HepG2 (cell line): ENCODE measurements around the gene OVCH2. TPM values are rescaled to one million over a fixed set of nuclear protein-coding genes. Genes with fewer than 3 reads are reported as not detected.

Experiments used
- ATAC-seq: fragments of 200-7000 bp; cut with Tn5 transposase; 3 replicates; pipeline ENCODE4 v1.9.1; 2020; ENCODE audit warnings: mild to moderate bottlenecking, moderate library complexity
- BruUV-seq: library from RNA; stranded (reverse); fragments of 400-500 nt; replicated peaks from 2 replicates; lab custom pipeline; 2021; lab: Mats Ljungman, UMichigan
- CTCF ChIA-PET: fragments of 300-600 bp; formaldehyde crosslinking; extraction: SDS; loops from one replicate; lab custom pipeline; 2021; ENCODE audit warnings: low total read pairs, inconsistent platforms, low intra/inter-chr PET ratio; lab: Yijun Ruan, JAX
- POLR2A ChIA-PET: fragments of 350-600 bp; sonication (Branson Sonifier 250); formaldehyde crosslinking; loops from one replicate; lab custom pipeline; 2020; ENCODE audit warnings: antibody characterized with exemption, inconsistent platforms; lab: Yijun Ruan, JAX
- DNase-seq: peaks from one replicate; pipeline ENCODE4 v3.0.0-alpha.2; 2015; ENCODE audit warnings: low spot score
- FAIRE-seq: peaks from 3 replicates; lab custom pipeline; 2011; peaks lifted over from hg19 to GRCh38; lab: Jason Lieb, UNC
- H2AFZ ChIP-seq: one replicate; pipeline ENCODE4 v1.6.1; 2011; ENCODE audit warnings: low read length, inconsistent platforms
- H3K27ac ChIP-seq: fragments of 300-600 bp; 3 replicates; pipeline ENCODE4 v1.8.0; 2011; ENCODE audit warnings: mixed run types, mild to moderate bottlenecking, mixed read lengths, low read length, inconsistent platforms; ENCODE audit not compliant: insufficient read depth; ENCODE audit errors: extremely low read length
- H3K27me3 ChIP-seq, 2 experiments: fragments of 200-600 bp in 1 of 2; 2 replicates in 1 of 2; 3 replicates in 1 of 2; pipeline versions ENCODE4 v1.6.0 to v1.8.0; 2011; ENCODE audit warnings: low read length in 2 of 2, mild to moderate bottlenecking in 2 of 2, moderate library complexity in 2 of 2, inconsistent platforms in 1 of 2; ENCODE audit not compliant: insufficient read depth in 2 of 2, control insufficient read depth in 1 of 2
- H3K36me3 ChIP-seq, 2 experiments: fragments of 200-600 bp in 1 of 2; replicated peaks in 1 of 2; 2 replicates in 1 of 2; 3 replicates in 1 of 2; pipeline versions ENCODE4 v1.5.1 to v1.8.0; 2011; ENCODE audit warnings: low read length in 2 of 2, inconsistent platforms in 1 of 2; ENCODE audit not compliant: insufficient read depth in 2 of 2, control insufficient read depth in 1 of 2
- H3K4me1 ChIP-seq: 2 replicates; pipeline ENCODE4 v1.5.1; 2012; ENCODE audit warnings: low read length, inconsistent platforms; ENCODE audit not compliant: insufficient read depth
- H3K4me2 ChIP-seq: 2 replicates; pipeline ENCODE4 v1.6.0; 2011; ENCODE audit warnings: low read depth, low read length, inconsistent platforms
- H3K4me3 ChIP-seq, 3 experiments: fragments of 200-600 bp in 1 of 3; sonication (generic), shearing (Covaris generic) in 1 of 3; replicated peaks in 1 of 3; 2 replicates each; pipeline ENCODE4 v1.5.1; 2011 to 2016; ENCODE audit warnings: low read length in 3 of 3, inconsistent platforms in 2 of 3, low read depth in 2 of 3, mild to moderate bottlenecking in 2 of 3, control low read depth in 1 of 3, mixed read lengths in 1 of 3; ENCODE audit not compliant: insufficient read depth in 1 of 3
- H3K79me2 ChIP-seq: one replicate; pipeline ENCODE4 v1.6.1; 2011; ENCODE audit warnings: low read length, inconsistent platforms; ENCODE audit not compliant: insufficient read depth
- H3K9ac ChIP-seq: 2 replicates; pipeline ENCODE4 v1.6.0; 2011; ENCODE audit warnings: mild to moderate bottlenecking, low read depth, low read length, inconsistent platforms; ENCODE audit not compliant: insufficient read depth
- H3K9me3 ChIP-seq: 2 replicates; pipeline ENCODE4 v1.5.1; 2012; ENCODE audit warnings: mild to moderate bottlenecking, low read length
- H4K20me1 ChIP-seq: 2 replicates; pipeline ENCODE4 v1.6.0; 2011; ENCODE audit warnings: inconsistent platforms, mild to moderate bottlenecking, low read length, moderate library complexity; ENCODE audit not compliant: insufficient read depth
- CBX5 ChIP-seq: sonication (generic); formaldehyde crosslinking; IDR thresholded peaks from 2 replicates; pipeline ENCODE4 v1.4.0; 2020; ENCODE audit warnings: missing genetic modification reagents, borderline replicate concordance
- GPN1 ChIP-seq: sonication (generic); formaldehyde crosslinking; IDR thresholded peaks from 2 replicates; pipeline ENCODE4 v1.5.1; 2020; ENCODE audit warnings: missing genetic modification reagents, borderline replicate concordance
- HDAC6 ChIP-seq: fragments of 200-600 bp; sonication (generic); IDR thresholded peaks from 2 replicates; pipeline ENCODE4 v1.7.0; 2017; ENCODE audit warnings: mild to moderate bottlenecking, antibody characterized with exemption, low read length, low read depth
- HNRNPK ChIP-seq: fragments of 200-400 bp; formaldehyde crosslinking; IDR thresholded peaks from 2 replicates; pipeline ENCODE4 v1.6.1; 2018; ENCODE audit warnings: low read length, low read depth, moderate library complexity, mild to moderate bottlenecking; ENCODE audit not compliant: poor library complexity, severe bottlenecking
- KDM6A ChIP-seq: IDR thresholded peaks from 2 replicates; pipeline ENCODE4 v1.6.1; 2016; ENCODE audit warnings: low read depth
- PCBP1 ChIP-seq: fragments of 200-400 bp; formaldehyde crosslinking; IDR thresholded peaks from 2 replicates; pipeline ENCODE4 v1.6.1; 2017; ENCODE audit warnings: mild to moderate bottlenecking, low read depth, low read length, borderline replicate concordance
- SMAD3 ChIP-seq: sonication (generic); formaldehyde crosslinking; IDR thresholded peaks from 2 replicates; pipeline ENCODE4 v1.4.0; 2020; ENCODE audit warnings: missing genetic modification reagents
- SNAI1 ChIP-seq: sonication (generic); formaldehyde crosslinking; IDR thresholded peaks from 2 replicates; pipeline ENCODE4 v1.5.0; 2020; ENCODE audit warnings: mild to moderate bottlenecking, missing genetic modification reagents, borderline replicate concordance
- ZEB1 ChIP-seq: IDR thresholded peaks from 2 replicates; pipeline ENCODE4 v1.6.1; 2012; ENCODE audit warnings: mild to moderate bottlenecking, low read depth, inconsistent platforms; ENCODE audit not compliant: insufficient replicate concordance
- ZNF350 ChIP-seq: sonication (generic); formaldehyde crosslinking; IDR thresholded peaks from 2 replicates; pipeline ENCODE4 v1.4.0; 2020; ENCODE audit warnings: mild to moderate bottlenecking, low read depth, missing genetic modification reagents, borderline replicate concordance
- ZNF549 ChIP-seq: sonication (generic); formaldehyde crosslinking; IDR thresholded peaks from 2 replicates; pipeline ENCODE4 v1.5.0; 2020; ENCODE audit warnings: missing genetic modification reagents
- ZNF747 ChIP-seq: sonication (generic); formaldehyde crosslinking; IDR thresholded peaks from 2 replicates; pipeline ENCODE4 v1.8.1; 2023; ENCODE audit warnings: missing genetic modification reagents, mild to moderate bottlenecking, borderline replicate concordance
- ZNF773 ChIP-seq: sonication (generic); formaldehyde crosslinking; IDR thresholded peaks from 2 replicates; pipeline ENCODE4 v1.4.0; 2020; ENCODE audit warnings: missing genetic modification reagents, borderline replicate concordance
- WGBS: methylation state at CpG from one replicate; pipeline ENCODE4 v1.1.6; 2017; ENCODE audit warnings: low lambda C conversion rate; 5-methylcytosine and 5-hydroxymethylcytosine counted together
- in situ Hi-C: cut with HindIII; loops from 2 replicates; pipeline ENCODE4 v1.10.0; 2017; ENCODE audit warnings: low pct_unique_long_range_greater_than_20kb; ENCODE audit not compliant: extremely low pct_ligation_motif_present
- intact Hi-C: fragments of 100-400 bp; cut with micrococcal nuclease; formaldehyde crosslinking; loops from one replicate; pipeline ENCODE4 v1.10.0; 2022; ENCODE audit not compliant: unreplicated experiment
- polyA plus RNA-seq, 8 experiments: library from polyadenylated mRNA; depleted of rRNA in 3 of 8; stranded (reverse) in 7 of 8; unstranded in 1 of 8; fragments of >200 nt; fragmentation: Illumina TruSeq in 4 of 8; extraction: Trizol in 4 of 8; gene quantifications; 2 replicates each; pipeline versions ENCODE4 v1.2.1 to v1.2.3, GENCODE V29; 2011 to 2016; ENCODE audit warnings: low read depth in 4 of 8, missing spikeins in 1 of 8, mixed read lengths in 1 of 8; ENCODE audit not compliant: insufficient read depth in 1 of 8
- total RNA-seq, 5 experiments: library from RNA; depleted of rRNA; stranded (reverse); fragments of >200 nt; fragmentation: Illumina TruSeq; extraction: Trizol; gene quantifications; 2 replicates each; pipeline ENCODE4 v1.2.3, GENCODE V29; 2016; ENCODE audit warnings: low read depth in 1 of 5
- TF ChIP-seq, protein P1 (sequence below): sonication (generic); formaldehyde crosslinking; conservative IDR thresholded peaks from 2 replicates; pipeline ENCODE4 v1.4.0; 2020; ENCODE audit warnings: missing genetic modification reagents
- TF ChIP-seq, protein P2 (sequence below): sonication (generic); formaldehyde crosslinking; IDR thresholded peaks from 2 replicates; pipeline ENCODE4 v1.9.0; 2021; ENCODE audit warnings: missing genetic modification reagents, mild to moderate bottlenecking, borderline replicate concordance
- TF ChIP-seq, protein P3 (sequence below): sonication (generic); formaldehyde crosslinking; IDR thresholded peaks from 2 replicates; pipeline ENCODE4 v1.4.0; 2020; ENCODE audit warnings: mild to moderate bottlenecking, missing genetic modification reagents

Gene OVCH2
- total and polyA plus RNA-seq, 2 of the 13 experiments (the other 11 are each of a cell fraction or from before 2014, with no cell fraction given) = not detected

DNA sequence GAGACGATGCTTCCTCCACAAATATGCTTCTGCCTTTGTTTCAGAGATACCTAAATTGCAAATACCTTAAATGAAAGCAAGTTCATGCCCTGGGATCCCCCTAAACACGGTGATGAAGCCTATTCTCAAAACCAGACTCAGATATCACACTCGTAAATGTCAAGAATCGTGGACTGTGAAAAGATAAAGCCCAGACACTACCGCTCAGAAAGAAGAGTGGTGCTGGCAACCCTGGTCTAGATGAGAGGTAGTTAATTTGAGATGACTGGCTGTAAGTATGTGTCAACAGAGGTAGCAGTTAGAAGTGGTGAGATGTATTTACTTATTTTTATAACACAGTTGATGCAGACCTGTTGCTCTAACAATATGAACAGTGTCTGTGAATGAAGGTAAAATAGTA lies 2.5 kb downstream of the OVCH2 start:
- no peak overlapping the region for H3K4me2 ChIP-seq
- no TSS peak for BruUV-seq
- no peak overlapping the region for H3K27ac ChIP-seq
- FAIRE-seq (no peak), ATAC-seq (no peak), DNase-seq (no peak)
- TF ChIP-seq CBX5 (CRISPR knock-in tag) (no peak), ZNF747 (no peak), KDM6A (no peak), ZNF549 (CRISPR knock-in tag) (no peak), HDAC6 (no peak), ZNF773 (no peak), SNAI1 (CRISPR knock-in tag) (no peak), ZEB1 (no peak), ZNF350 (CRISPR knock-in tag) (no peak), PCBP1 (no peak), GPN1 (CRISPR knock-in tag) (no peak), HNRNPK (no peak), SMAD3 (CRISPR knock-in tag) (no peak)
- TF ChIP-seq, protein P1, sequence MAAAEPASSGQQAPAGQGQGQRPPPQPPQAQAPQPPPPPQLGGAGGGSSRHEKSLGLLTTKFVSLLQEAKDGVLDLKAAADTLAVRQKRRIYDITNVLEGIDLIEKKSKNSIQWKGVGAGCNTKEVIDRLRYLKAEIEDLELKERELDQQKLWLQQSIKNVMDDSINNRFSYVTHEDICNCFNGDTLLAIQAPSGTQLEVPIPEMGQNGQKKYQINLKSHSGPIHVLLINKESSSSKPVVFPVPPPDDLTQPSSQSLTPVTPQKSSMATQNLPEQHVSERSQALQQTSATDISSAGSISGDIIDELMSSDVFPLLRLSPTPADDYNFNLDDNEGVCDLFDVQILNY (CRISPR knock-in tag) = no peak
- TF ChIP-seq, protein P2, sequence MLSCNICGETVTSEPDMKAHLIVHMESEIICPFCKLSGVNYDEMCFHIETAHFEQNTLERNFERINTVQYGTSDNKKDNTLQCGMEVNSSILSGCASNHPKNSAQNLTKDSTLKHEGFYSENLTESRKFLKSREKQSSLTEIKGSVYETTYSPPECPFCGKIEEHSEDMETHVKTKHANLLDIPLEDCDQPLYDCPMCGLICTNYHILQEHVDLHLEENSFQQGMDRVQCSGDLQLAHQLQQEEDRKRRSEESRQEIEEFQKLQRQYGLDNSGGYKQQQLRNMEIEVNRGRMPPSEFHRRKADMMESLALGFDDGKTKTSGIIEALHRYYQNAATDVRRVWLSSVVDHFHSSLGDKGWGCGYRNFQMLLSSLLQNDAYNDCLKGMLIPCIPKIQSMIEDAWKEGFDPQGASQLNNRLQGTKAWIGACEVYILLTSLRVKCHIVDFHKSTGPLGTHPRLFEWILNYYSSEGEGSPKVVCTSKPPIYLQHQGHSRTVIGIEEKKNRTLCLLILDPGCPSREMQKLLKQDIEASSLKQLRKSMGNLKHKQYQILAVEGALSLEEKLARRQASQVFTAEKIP = no peak
- TF ChIP-seq, protein P3, sequence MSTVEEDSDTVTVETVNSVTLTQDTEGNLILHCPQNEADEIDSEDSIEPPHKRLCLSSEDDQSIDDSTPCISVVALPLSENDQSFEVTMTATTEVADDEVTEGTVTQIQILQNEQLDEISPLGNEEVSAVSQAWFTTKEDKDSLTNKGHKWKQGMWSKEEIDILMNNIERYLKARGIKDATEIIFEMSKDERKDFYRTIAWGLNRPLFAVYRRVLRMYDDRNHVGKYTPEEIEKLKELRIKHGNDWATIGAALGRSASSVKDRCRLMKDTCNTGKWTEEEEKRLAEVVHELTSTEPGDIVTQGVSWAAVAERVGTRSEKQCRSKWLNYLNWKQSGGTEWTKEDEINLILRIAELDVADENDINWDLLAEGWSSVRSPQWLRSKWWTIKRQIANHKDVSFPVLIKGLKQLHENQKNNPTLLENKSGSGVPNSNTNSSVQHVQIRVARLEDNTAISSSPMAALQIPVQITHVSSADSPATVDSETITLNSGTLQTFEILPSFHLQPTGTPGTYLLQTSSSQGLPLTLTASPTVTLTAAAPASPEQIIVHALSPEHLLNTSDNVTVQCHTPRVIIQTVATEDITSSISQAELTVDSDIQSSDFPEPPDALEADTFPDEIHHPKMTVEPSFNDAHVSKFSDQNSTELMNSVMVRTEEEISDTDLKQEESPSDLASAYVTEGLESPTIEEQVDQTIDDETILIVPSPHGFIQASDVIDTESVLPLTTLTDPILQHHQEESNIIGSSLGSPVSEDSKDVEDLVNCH = no peak
- H4K20me1 ChIP-seq = no peaks in the 10 kb centered on the region
- no peak overlapping the region for H3K9ac ChIP-seq
- in situ Hi-C loops (loop anchor here (10.0 kb wide), 1 partner anchor 609 kb away; no protein-coding TSS in a partner anchor), intact Hi-C loops (no loop called here)
- no peaks in the 10 kb centered on the region for H3K36me3 ChIP-seq
- no peaks in the 10 kb centered on the region for H3K9me3 ChIP-seq
- H3K4me3 ChIP-seq = no peak overlapping the region
- POLR2A ChIA-PET = no interaction called here
- no peaks in the 10 kb centered on the region for H3K79me2 ChIP-seq
- no peaks in the 10 kb centered on the region for H3K4me1 ChIP-seq
- peaks cover 0 to 3% of the 10 kb centered on the region in 2 experiments; a peak in 1 of 5 replicates for H3K27me3 ChIP-seq
- CTCF ChIA-PET = no interaction called here
- no peak overlapping the region for H2AFZ ChIP-seq
- WGBS = 13% methylated on average over 5 of the region's 5 CpGs
